ENCODE measurements around the gene TNS1. TPM values are rescaled to one million over a fixed set of nuclear protein-coding genes. Genes with fewer than 3 reads are reported as not detected.

The TNS1 gene
- total RNA-seq, 1 experiment from 2014 or later: 1.5 TPM

DNA sequence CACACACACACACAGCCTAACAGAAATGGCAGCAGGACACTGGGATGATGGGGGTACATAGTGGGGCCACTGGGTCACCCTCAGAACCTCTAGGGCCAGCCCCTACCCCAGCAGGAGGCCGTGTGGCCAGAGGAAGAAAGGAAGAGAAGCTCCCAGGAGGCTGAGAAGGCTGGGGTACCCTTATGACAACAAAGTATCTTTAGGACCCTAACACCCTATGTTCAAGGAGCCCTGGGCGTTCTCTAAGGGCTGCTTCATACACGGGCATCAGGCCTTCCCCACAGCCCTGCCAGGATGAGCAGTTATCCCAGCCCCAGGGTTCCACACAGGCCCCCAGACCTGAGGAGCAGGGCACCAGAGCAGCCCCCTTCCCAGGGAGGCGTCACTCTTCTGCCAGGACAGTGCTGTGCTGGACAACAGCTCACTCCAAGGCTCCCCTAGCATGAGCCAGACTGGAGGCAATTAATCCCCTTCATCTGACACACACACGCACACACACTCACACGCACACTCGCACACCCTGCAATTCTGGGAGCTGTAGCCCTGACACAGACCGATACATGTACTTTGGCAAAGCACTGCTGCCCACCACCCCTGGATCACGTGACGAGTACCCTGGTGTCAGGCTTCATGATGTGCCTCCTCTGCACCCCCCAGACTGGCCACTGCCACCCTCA lies 163.6 kb downstream of the TNS1 start:
- TF ChIP-seq, protein P1, sequence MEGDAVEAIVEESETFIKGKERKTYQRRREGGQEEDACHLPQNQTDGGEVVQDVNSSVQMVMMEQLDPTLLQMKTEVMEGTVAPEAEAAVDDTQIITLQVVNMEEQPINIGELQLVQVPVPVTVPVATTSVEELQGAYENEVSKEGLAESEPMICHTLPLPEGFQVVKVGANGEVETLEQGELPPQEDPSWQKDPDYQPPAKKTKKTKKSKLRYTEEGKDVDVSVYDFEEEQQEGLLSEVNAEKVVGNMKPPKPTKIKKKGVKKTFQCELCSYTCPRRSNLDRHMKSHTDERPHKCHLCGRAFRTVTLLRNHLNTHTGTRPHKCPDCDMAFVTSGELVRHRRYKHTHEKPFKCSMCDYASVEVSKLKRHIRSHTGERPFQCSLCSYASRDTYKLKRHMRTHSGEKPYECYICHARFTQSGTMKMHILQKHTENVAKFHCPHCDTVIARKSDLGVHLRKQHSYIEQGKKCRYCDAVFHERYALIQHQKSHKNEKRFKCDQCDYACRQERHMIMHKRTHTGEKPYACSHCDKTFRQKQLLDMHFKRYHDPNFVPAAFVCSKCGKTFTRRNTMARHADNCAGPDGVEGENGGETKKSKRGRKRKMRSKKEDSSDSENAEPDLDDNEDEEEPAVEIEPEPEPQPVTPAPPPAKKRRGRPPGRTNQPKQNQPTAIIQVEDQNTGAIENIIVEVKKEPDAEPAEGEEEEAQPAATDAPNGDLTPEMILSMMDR (conservative IDR thresholded peaks at IDR 0.05; ENCODE audit: low read depth, low read length): no peak
- TF ChIP-seq EZH2 (IDR thresholded peaks at IDR 0.05; ENCODE audit: low read length, unreplicated experiment) (no peak), EZH2phosphoT487 (IDR thresholded peaks at IDR 0.05; ENCODE audit: borderline replicate concordance, low read length) (no peak)
- Histone ChIP-seq H3K9ac (ENCODE audit: low read length) (no peak overlapping the region), H3K4me3 (ENCODE audit: low read length) (no peak overlapping the region), H3K27me3 (ENCODE audit: low read length) (peaks cover 10% of the 10 kb centered on the region; the same call in 1 of the 2 replicates), H3F3A (ENCODE audit: low read length, unreplicated experiment) (no peaks in the 10 kb centered on the region), H3K4me2 (ENCODE audit: low read length) (no peak overlapping the region), H3K4me1 (ENCODE audit: insufficient read depth, low read length) (no peaks in the 10 kb centered on the region), H3K9me3 (ENCODE audit: low read length) (no peaks in the 10 kb centered on the region), H3K79me2 (ENCODE audit: low read length) (no peaks in the 10 kb centered on the region), H4K20me1 (ENCODE audit: low read length) (no peaks in the 10 kb centered on the region), H3K36me3 (ENCODE audit: low read depth, low read length) (no peaks in the 10 kb centered on the region), H3K27ac (ENCODE audit: low read length) (no peak overlapping the region), H3K9me2 (replicated peaks; ENCODE audit: low read length) (no peaks in the 10 kb centered on the region), H2AFZ (ENCODE audit: low read length) (no peak overlapping the region)
- intact Hi-C loops (cut with micrococcal nuclease): no loop called here
- DNase-seq (no peak), ATAC-seq (no peak)
- BruUV-seq (replicated peaks): no TSS peak
- CTCF ChIA-PET: no interaction called here
- POLR2A ChIA-PET (ENCODE audit: unreplicated experiment): no interaction called here

DNA sequence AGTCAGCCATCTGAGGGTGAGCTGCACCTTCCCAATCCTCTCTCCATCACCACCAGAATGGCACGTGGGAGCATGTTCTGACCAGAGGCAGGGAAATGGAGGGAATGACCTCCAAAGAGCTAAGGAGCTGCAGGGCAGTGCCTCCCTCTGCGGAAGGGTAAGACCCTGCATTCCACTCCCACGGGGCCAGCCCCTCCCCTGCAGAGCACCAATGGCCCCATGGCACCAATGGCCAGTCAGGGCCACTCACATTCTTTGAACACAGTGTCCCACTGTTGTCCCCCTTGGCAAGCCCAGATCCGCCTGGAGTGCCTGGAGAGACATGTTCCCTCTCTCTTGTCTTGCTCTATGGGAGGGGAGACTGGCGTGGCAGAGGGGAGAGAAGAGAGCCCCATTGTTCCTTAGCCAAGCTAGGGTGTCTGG lies 164.4 kb downstream of the TNS1 start:
- Histone ChIP-seq H3K4me1 (ENCODE audit: insufficient read depth, low read length) (no peaks in the 10 kb centered on the region), H3K79me2 (ENCODE audit: low read length) (no peaks in the 10 kb centered on the region), H3K9me3 (ENCODE audit: low read length) (no peaks in the 10 kb centered on the region), H3K4me2 (ENCODE audit: low read length) (no peak overlapping the region), H3K9me2 (replicated peaks; ENCODE audit: low read length) (no peaks in the 10 kb centered on the region), H3F3A (ENCODE audit: low read length, unreplicated experiment) (no peaks in the 10 kb centered on the region), H3K4me3 (ENCODE audit: low read length) (no peak overlapping the region), H2AFZ (ENCODE audit: low read length) (no peak overlapping the region), H3K27ac (ENCODE audit: low read length) (no peak overlapping the region), H3K27me3 (ENCODE audit: low read length) (0 out of 2 replicates have a peak, but pooled peaks cover 3% of the 10 kb centered on the region), H3K36me3 (ENCODE audit: low read depth, low read length) (no peaks in the 10 kb centered on the region), H4K20me1 (ENCODE audit: low read length) (no peaks in the 10 kb centered on the region), H3K9ac (ENCODE audit: low read length) (no peak overlapping the region)
- POLR2A ChIA-PET (ENCODE audit: unreplicated experiment): no interaction called here
- BruUV-seq (replicated peaks): no TSS peak
- DNase-seq (no peak), ATAC-seq (no peak)
- TF ChIP-seq, protein P1 (conservative IDR thresholded peaks at IDR 0.05; ENCODE audit: low read depth, low read length): no peak
- TF ChIP-seq EZH2 (IDR thresholded peaks at IDR 0.05; ENCODE audit: low read length, unreplicated experiment): no peak
- TF ChIP-seq EZH2phosphoT487 (IDR thresholded peaks at IDR 0.05; ENCODE audit: borderline replicate concordance, low read length): no peak
- CTCF ChIA-PET: no interaction called here
- intact Hi-C loops (cut with micrococcal nuclease): no loop called here

DNA sequence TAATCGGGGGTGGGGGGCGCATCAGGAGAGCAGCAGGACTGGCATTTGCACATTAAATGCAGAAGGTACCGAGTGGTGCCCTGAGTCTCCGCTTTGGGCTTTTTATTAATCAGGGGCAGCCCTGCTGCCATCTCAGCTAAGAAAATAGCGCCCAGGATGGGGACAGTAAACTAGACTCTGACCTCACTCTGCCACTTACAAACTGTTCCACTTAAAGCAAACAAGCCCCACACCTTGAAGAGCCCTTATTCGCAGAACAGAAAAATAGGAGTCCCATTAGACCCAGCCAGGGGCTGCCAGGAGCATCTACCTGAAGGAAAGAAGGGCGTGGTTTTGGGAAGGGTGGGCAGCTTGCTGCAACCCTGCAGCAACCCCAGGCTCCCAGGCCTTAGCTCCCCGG lies 165.3 kb downstream of the TNS1 start:
- no peaks in the 10 kb centered on the region for H3K36me3 ChIP-seq (ENCODE audit: low read depth, low read length)
- ChIA-PET POLR2A (ENCODE audit: unreplicated experiment) (no interaction called here), CTCF (no interaction called here)
- DNase-seq (no peak), ATAC-seq (no peak)
- no TSS peak for BruUV-seq (replicated peaks)
- H3K9ac ChIP-seq (ENCODE audit: low read length): no peak overlapping the region
- no peaks in the 10 kb centered on the region for H3K9me2 ChIP-seq (replicated peaks; ENCODE audit: low read length)
- no peaks in the 10 kb centered on the region for H3F3A ChIP-seq (ENCODE audit: low read length, unreplicated experiment)
- H2AFZ ChIP-seq (ENCODE audit: low read length): no peak overlapping the region
- H4K20me1 ChIP-seq (ENCODE audit: low read length): no peaks in the 10 kb centered on the region
- TF ChIP-seq, protein P1 (conservative IDR thresholded peaks at IDR 0.05; ENCODE audit: low read depth, low read length): no peak
- no peak for TF ChIP-seq EZH2 (IDR thresholded peaks at IDR 0.05; ENCODE audit: low read length, unreplicated experiment)
- TF ChIP-seq EZH2phosphoT487 (IDR thresholded peaks at IDR 0.05; ENCODE audit: borderline replicate concordance, low read length): no peak
- H3K27me3 ChIP-seq (ENCODE audit: low read length): 0 out of 2 replicates have a peak, but pooled peaks cover 2% of the 10 kb centered on the region
- intact Hi-C loops (cut with micrococcal nuclease): no loop called here
- H3K79me2 ChIP-seq (ENCODE audit: low read length): no peaks in the 10 kb centered on the region
- H3K4me1 ChIP-seq (ENCODE audit: insufficient read depth, low read length): no peaks in the 10 kb centered on the region
- no peak overlapping the region for H3K27ac ChIP-seq (ENCODE audit: low read length)
- no peak overlapping the region for H3K4me3 ChIP-seq (ENCODE audit: low read length)
- no peak overlapping the region for H3K4me2 ChIP-seq (ENCODE audit: low read length)
- H3K9me3 ChIP-seq (ENCODE audit: low read length): no peaks in the 10 kb centered on the region
